Vagina (tissue), 2 donors: ENCODE results near the gene TARBP2. TPM values are rescaled to one million over a fixed set of nuclear protein-coding genes. Genes with fewer than 3 reads are reported as not detected.
A peak's percentile ranks its signal among the peaks of the same experiment; 100 is the strongest.

Source experiments
- DNase-seq, 2 donors: peaks; one replicate each; pipeline ENCODE4 v3.0.0-alpha.2; 2017; ENCODE audit errors: extremely low spot score in 2 of 2
- H3K27ac ChIP-seq: fragments of 200-600 bp; sonication (generic); one replicate; pipeline ENCODE4 v1.5.1; 2019
- H3K27me3 ChIP-seq: fragments of 200-600 bp; sonication (generic); one replicate; pipeline ENCODE4 v1.5.1; 2019
- H3K36me3 ChIP-seq, 2 donors: fragments of 200-600 bp; sonication (generic); one replicate each; pipeline ENCODE4 v1.5.1; 2017 to 2019
- H3K4me1 ChIP-seq: fragments of 200-600 bp; sonication (generic); one replicate; pipeline ENCODE4 v1.5.1; 2019
- H3K4me3 ChIP-seq, 2 donors: fragments of 200-600 bp; sonication (generic); 1 replicate in 1 of 2; 2 replicates in 1 of 2; pipeline ENCODE4 v1.5.1; 2016 to 2019
- H3K9me3 ChIP-seq: fragments of 200-600 bp; sonication (generic); one replicate; pipeline ENCODE4 v1.5.1; 2019
- CTCF ChIP-seq, 3 experiments: fragments of 450-650 bp in 2 of 3; fragments of 200-600 bp in 1 of 3; sonication (generic) in 1 of 3; IDR thresholded peaks; one replicate each; pipeline ENCODE4 v1.5.1; 2017 to 2019; ENCODE audit warnings: antibody characterized with exemption in 3 of 3, mild to moderate bottlenecking in 2 of 3, moderate library complexity in 2 of 3
- POLR2A ChIP-seq, 2 donors: fragments of 450-650 bp; IDR thresholded peaks; one replicate each; pipeline ENCODE4 v1.6.1; 2017; ENCODE audit warnings: antibody characterized with exemption in 2 of 2, mild to moderate bottlenecking in 2 of 2, moderate library complexity in 2 of 2
- POLR2AphosphoS5 ChIP-seq, 2 donors: sonication (generic); formaldehyde crosslinking; IDR thresholded peaks; one replicate each; pipeline ENCODE4 v1.9.0; 2017; ENCODE audit warnings: antibody characterized with exemption in 2 of 2, mild to moderate bottlenecking in 2 of 2, low read depth in 1 of 2; ENCODE audit not compliant: insufficient read depth in 1 of 2
- intact Hi-C: fragments of 100-400 bp; cut with DNase I; formaldehyde crosslinking; loops from one replicate; pipeline ENCODE4 v1.15.1; 2023
- total RNA-seq: library from RNA; depleted of rRNA; stranded (reverse); fragments of >200 nt; gene quantifications from one replicate; pipeline ENCODE4 v1.2.3, GENCODE V29; 2016

Gene TARBP2
- total RNA-seq = 17.7 TPM

- DNase-seq = peak; percentile 100
- H3K36me3 ChIP-seq = peaks cover 0 to 10% of the 10 kb centered on the region in 2 donors
- H3K4me1 ChIP-seq = peaks cover 78% of the 10 kb centered on the region
- intact Hi-C loops = loop anchor here (2.0 to 5.0 kb wide), 2 partner anchors 49 to 60 kb away; partner anchors contain the start of gene PCBP2
- H3K27me3 ChIP-seq = no peaks in the 10 kb centered on the region
- H3K27ac ChIP-seq = peak within 1 kb of the TSS; percentile 99
- H3K9me3 ChIP-seq = no peaks in the 10 kb centered on the region
- TF ChIP-seq POLR2AphosphoS5 (IDR thresholded peaks at IDR 0.05; ENCODE audit: insufficient read depth in 1 of 2, low read depth in 1 of 2) (peak; percentile 74 to 91), POLR2A (IDR thresholded peaks at IDR 0.05) (no peak), CTCF (IDR thresholded peaks at IDR 0.05) (no peak)
- H3K4me3 ChIP-seq = peak within 1 kb of the TSS; percentile 64 to 71
These were observed at the start of gene TARBP2 for GRCh38 chr12:53500776-53501614. Gene TARBP2, plus strand, starts transcription at chr12:53501283. Its CDS starts 126 bp downstream, at chr12:53501409.

GRCh38 chr12:53451661-53452158 is 49.4 kb upstream of the TARBP2 start, which contains the start of gene PCBP2:
Gene PCBP2, plus strand, starts transcription at chr12:53452102. Its CDS starts 2,699 bp downstream, at chr12:53454801.
- peak; percentile 98 for DNase-seq
- TF ChIP-seq POLR2A (IDR thresholded peaks at IDR 0.05) = peak in 1 of 2 donors; percentile 59
- peak; percentile 83 to 93 (median 84) for TF ChIP-seq CTCF (IDR thresholded peaks at IDR 0.05)
- peak; percentile 91 to 94 for TF ChIP-seq POLR2AphosphoS5 (IDR thresholded peaks at IDR 0.05; ENCODE audit: insufficient read depth in 1 of 2, low read depth in 1 of 2)
- H3K27me3 ChIP-seq = no peaks in the 10 kb centered on the region
- peaks cover 2 to 32% of the 10 kb centered on the region in 2 donors for H3K36me3 ChIP-seq
- H3K27ac ChIP-seq = peak within 1 kb of the TSS; percentile 98
- H3K9me3 ChIP-seq = no peaks in the 10 kb centered on the region
- H3K4me3 ChIP-seq = peak within 1 kb of the TSS; percentile 74 to 80
- intact Hi-C loops = loop anchor here (5.0 to 10.0 kb wide), 2 partner anchors 51 to 67 kb away; partner anchors contain the start of genes SP1 and TARBP2
- H3K4me1 ChIP-seq = peaks cover 25% of the 10 kb centered on the region

- no peaks in the 10 kb centered on the region for H3K9me3 ChIP-seq
- peak in 1 of 2 donors; percentile 92 for DNase-seq
- TF ChIP-seq CTCF (IDR thresholded peaks at IDR 0.05) (peak in 1 of 3 experiments; percentile 54), POLR2A (IDR thresholded peaks at IDR 0.05) (no peak), POLR2AphosphoS5 (IDR thresholded peaks at IDR 0.05; ENCODE audit: insufficient read depth in 1 of 2, low read depth in 1 of 2) (peak in 1 of 2 donors; percentile 56)
- H3K27ac ChIP-seq = peak overlapping the region; percentile 98
- H3K4me1 ChIP-seq = peaks cover 25% of the 10 kb centered on the region
- peak overlapping the region; percentile 74 to 80 for H3K4me3 ChIP-seq
- no peaks in the 10 kb centered on the region for H3K27me3 ChIP-seq
- peaks cover 2 to 33% of the 10 kb centered on the region in 2 donors for H3K36me3 ChIP-seq
- intact Hi-C loops = loop anchor here (5.0 to 10.0 kb wide), 2 partner anchors 50 to 68 kb away; partner anchors contain the start of genes SP1 and TARBP2
These were observed 48.7 kb upstream of the TARBP2 start for GRCh38 chr12:53452159-53453077.

- no peaks in the 10 kb centered on the region for H3K9me3 ChIP-seq
- H3K27ac ChIP-seq = peak overlapping the region; percentile 98
- H3K27me3 ChIP-seq = no peaks in the 10 kb centered on the region
- peak overlapping the region; percentile 74 to 80 for H3K4me3 ChIP-seq
- no peak for TF ChIP-seq CTCF (IDR thresholded peaks at IDR 0.05)
- TF ChIP-seq POLR2A (IDR thresholded peaks at IDR 0.05) = no peak
- TF ChIP-seq POLR2AphosphoS5 (IDR thresholded peaks at IDR 0.05; ENCODE audit: insufficient read depth in 1 of 2, low read depth in 1 of 2) = no peak
- peaks cover 2 to 48% of the 10 kb centered on the region in 2 donors for H3K36me3 ChIP-seq
- intact Hi-C loops = loop anchor here (5.0 to 10.0 kb wide), 2 partner anchors 48 to 69 kb away; partner anchors contain the start of genes SP1 and TARBP2
- no peak for DNase-seq
- peaks cover 25% of the 10 kb centered on the region for H3K4me1 ChIP-seq
These were observed 47.0 kb upstream of the TARBP2 start for GRCh38 chr12:53453953-53454640.
